ENCODE data around the gene GIMAP8.

GIMAP8 gene

DNA sequence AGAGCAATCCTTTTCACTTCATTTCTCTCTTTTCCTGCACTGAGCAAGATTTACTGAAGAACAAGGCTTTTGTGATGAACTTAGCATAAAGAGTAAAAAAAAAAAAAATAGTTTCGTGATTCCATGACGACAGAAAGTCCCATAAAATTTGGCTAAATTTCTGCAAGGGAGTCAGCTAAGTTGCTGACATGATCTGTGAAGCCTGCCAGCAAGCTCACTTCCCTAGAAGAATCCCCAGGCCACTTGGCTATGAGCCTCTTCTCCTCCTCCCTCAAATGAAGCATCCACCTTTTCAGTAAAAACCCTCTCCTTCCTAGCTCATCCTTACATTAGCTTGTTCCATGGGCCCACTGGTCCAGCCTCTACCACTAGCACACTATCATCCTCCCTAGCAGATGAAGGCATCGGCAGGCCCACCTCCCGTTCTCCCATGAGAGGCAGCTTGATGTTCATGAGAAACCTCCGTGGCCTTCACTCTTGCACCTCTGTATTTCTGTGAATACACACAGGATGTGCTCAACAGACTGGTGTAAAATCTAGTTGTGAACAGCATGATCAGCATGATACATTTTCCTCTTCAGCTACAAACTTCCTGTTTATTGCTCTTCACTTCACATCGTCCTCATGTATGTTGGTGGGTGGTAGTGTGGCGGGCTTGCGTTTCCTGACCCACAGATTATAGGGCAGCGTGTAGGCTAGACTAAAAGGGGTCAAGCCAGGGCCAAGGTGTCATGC is 30.9 kb downstream of the GIMAP8 start:
- H3K9me3 ChIP-seq (ENCODE audit: control insufficient read depth, insufficient read depth, low read depth, low read length), result no peaks in the 10 kb centered on the region

More for the DNA sequence above, 30.9 kb downstream of the GIMAP8 start:
- TF ChIP-seq, protein P1, sequence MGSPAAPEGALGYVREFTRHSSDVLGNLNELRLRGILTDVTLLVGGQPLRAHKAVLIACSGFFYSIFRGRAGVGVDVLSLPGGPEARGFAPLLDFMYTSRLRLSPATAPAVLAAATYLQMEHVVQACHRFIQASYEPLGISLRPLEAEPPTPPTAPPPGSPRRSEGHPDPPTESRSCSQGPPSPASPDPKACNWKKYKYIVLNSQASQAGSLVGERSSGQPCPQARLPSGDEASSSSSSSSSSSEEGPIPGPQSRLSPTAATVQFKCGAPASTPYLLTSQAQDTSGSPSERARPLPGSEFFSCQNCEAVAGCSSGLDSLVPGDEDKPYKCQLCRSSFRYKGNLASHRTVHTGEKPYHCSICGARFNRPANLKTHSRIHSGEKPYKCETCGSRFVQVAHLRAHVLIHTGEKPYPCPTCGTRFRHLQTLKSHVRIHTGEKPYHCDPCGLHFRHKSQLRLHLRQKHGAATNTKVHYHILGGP (tag by site-specific recombination; IDR thresholded peaks at IDR 0.05), result no peak
- no peak for TF ChIP-seq ZNF433 (tag by site-specific recombination; IDR thresholded peaks at IDR 0.05; ENCODE audit: low read depth)
- no peak for TF ChIP-seq ZNF677 (tag by site-specific recombination; IDR thresholded peaks at IDR 0.05)
- TF ChIP-seq, protein P2, sequence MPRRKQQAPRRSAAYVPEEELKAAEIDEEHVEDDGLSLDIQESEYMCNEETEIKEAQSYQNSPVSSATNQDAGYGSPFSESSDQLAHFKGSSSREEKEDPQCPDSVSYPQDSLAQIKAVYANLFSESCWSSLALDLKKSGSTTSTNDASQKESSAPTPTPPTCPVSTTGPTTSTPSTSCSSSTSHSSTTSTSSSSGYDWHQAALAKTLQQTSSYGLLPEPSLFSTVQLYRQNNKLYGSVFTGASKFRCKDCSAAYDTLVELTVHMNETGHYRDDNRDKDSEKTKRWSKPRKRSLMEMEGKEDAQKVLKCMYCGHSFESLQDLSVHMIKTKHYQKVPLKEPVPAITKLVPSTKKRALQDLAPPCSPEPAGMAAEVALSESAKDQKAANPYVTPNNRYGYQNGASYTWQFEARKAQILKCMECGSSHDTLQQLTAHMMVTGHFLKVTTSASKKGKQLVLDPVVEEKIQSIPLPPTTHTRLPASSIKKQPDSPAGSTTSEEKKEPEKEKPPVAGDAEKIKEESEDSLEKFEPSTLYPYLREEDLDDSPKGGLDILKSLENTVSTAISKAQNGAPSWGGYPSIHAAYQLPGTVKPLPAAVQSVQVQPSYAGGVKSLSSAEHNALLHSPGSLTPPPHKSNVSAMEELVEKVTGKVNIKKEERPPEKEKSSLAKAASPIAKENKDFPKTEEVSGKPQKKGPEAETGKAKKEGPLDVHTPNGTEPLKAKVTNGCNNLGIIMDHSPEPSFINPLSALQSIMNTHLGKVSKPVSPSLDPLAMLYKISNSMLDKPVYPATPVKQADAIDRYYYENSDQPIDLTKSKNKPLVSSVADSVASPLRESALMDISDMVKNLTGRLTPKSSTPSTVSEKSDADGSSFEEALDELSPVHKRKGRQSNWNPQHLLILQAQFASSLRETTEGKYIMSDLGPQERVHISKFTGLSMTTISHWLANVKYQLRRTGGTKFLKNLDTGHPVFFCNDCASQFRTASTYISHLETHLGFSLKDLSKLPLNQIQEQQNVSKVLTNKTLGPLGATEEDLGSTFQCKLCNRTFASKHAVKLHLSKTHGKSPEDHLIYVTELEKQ (tag by site-specific recombination; IDR thresholded peaks at IDR 0.05; ENCODE audit: borderline replicate concordance), result no peak
- no peak for TF ChIP-seq ZNF341 (tag by site-specific recombination; IDR thresholded peaks at IDR 0.05; ENCODE audit: low read depth)
- TF ChIP-seq, protein P3, sequence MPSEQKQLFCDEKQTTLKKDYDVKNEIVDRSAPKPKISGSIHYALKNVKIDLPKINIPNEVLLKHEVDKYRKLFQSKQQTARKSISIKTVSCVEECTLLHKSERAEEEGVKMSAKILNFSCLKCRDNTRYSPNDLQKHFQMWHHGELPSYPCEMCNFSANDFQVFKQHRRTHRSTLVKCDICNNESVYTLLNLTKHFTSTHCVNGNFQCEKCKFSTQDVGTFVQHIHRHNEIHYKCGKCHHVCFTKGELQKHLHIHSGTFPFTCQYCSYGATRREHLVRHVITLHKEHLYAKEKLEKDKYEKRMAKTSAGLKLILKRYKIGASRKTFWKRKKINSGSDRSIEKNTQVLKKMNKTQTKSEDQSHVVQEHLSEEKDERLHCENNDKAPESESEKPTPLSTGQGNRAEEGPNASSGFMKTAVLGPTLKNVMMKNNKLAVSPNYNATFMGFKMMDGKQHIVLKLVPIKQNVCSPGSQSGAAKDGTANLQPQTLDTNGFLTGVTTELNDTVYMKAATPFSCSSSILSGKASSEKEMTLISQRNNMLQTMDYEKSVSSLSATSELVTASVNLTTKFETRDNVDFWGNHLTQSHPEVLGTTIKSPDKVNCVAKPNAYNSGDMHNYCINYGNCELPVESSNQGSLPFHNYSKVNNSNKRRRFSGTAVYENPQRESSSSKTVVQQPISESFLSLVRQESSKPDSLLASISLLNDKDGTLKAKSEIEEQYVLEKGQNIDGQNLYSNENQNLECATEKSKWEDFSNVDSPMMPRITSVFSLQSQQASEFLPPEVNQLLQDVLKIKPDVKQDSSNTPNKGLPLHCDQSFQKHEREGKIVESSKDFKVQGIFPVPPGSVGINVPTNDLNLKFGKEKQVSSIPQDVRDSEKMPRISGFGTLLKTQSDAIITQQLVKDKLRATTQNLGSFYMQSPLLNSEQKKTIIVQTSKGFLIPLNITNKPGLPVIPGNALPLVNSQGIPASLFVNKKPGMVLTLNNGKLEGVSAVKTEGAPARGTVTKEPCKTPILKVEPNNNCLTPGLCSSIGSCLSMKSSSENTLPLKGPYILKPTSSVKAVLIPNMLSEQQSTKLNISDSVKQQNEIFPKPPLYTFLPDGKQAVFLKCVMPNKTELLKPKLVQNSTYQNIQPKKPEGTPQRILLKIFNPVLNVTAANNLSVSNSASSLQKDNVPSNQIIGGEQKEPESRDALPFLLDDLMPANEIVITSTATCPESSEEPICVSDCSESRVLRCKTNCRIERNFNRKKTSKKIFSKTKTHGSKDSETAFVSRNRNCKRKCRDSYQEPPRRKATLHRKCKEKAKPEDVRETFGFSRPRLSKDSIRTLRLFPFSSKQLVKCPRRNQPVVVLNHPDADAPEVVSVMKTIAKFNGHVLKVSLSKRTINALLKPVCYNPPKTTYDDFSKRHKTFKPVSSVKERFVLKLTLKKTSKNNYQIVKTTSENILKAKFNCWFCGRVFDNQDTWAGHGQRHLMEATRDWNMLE (tag by site-specific recombination; conservative IDR thresholded peaks at IDR 0.05; ENCODE audit: low read depth), result no peak
- TF ChIP-seq ZNF175 (tag by site-specific recombination; IDR thresholded peaks at IDR 0.05), result no peak
- no peak for TF ChIP-seq ZNF10 (tag by site-specific recombination; IDR thresholded peaks at IDR 0.05)
- TF ChIP-seq FEZF1 (tag by site-specific recombination; IDR thresholded peaks at IDR 0.05), result no peak
- TF ChIP-seq SETDB1 (IDR thresholded peaks at IDR 0.05; ENCODE audit: insufficient read length, low read length), result no peak
- no peak for TF ChIP-seq PRDM1 (tag by site-specific recombination; IDR thresholded peaks at IDR 0.05)
- TF ChIP-seq ZNF585B (tag by site-specific recombination; IDR thresholded peaks at IDR 0.05), result no peak
- TF ChIP-seq, protein P4, sequence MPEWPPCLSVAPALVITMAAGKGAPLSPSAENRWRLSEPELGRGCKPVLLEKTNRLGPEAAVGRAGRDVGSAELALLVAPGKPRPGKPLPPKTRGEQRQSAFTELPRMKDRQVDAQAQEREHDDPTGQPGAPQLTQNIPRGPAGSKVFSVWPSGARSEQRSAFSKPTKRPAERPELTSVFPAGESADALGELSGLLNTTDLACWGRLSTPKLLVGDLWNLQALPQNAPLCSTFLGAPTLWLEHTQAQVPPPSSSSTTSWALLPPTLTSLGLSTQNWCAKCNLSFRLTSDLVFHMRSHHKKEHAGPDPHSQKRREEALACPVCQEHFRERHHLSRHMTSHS (tag by site-specific recombination; IDR thresholded peaks at IDR 0.05), result no peak
- TF ChIP-seq ZNF664 (tag by site-specific recombination; IDR thresholded peaks at IDR 0.05), result no peak
- no peak for TF ChIP-seq ZNF146 (tag by site-specific recombination; IDR thresholded peaks at IDR 0.05)
- TF ChIP-seq, protein P5, sequence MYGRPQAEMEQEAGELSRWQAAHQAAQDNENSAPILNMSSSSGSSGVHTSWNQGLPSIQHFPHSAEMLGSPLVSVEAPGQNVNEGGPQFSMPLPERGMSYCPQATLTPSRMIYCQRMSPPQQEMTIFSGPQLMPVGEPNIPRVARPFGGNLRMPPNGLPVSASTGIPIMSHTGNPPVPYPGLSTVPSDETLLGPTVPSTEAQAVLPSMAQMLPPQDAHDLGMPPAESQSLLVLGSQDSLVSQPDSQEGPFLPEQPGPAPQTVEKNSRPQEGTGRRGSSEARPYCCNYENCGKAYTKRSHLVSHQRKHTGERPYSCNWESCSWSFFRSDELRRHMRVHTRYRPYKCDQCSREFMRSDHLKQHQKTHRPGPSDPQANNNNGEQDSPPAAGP (tag by site-specific recombination; IDR thresholded peaks at IDR 0.05), result no peak
- TF ChIP-seq ZNF521 (tag by site-specific recombination; IDR thresholded peaks at IDR 0.05), result no peak
- Histone ChIP-seq H3K4me1 (ENCODE audit: control insufficient read depth, insufficient read depth, low read length) (no peaks in the 10 kb centered on the region), H3K4me3 (ENCODE audit: low read depth, low read length) (no peak overlapping the region), H3K36me3 (ENCODE audit: control insufficient read depth in 2 of 2, insufficient read depth in 1 of 2, low read length in 2 of 2) (no peaks in the 10 kb centered on the region), H3K27ac (ENCODE audit: extremely low read depth, low read depth, low read length) (no peak overlapping the region)
- POLR2A ChIA-PET, result no interaction called here
- CTCF ChIA-PET, result interaction anchor here (0.6 kb wide), 1 partner anchor 26 kb away, joined by 6 read pairs; no protein-coding TSS in a partner anchor

Measured in HEK293 (cell line).